ENCODE results near the gene SENP7. TPM values are rescaled to one million over a fixed set of nuclear protein-coding genes. Genes with fewer than 3 reads are reported as not detected.

SENP7 gene
- total RNA-seq, 1 experiment from 2014 or later = 17.4 TPM

GRCh38 chr3:101388706-101389105 is 124.3 kb downstream of the SENP7 start:
- POLR2A ChIA-PET (ENCODE audit: unreplicated experiment) = interaction anchor here (0.5 kb wide), 1 partner anchor 1750 kb away, joined by 10 read pairs; the partner anchor contains the start of gene COL8A1
- Histone ChIP-seq H3K9me2 (ENCODE audit: insufficient read depth) (no peaks in the 10 kb centered on the region), H3K27me3 (ENCODE audit: insufficient read depth, low read depth) (no peaks in the 10 kb centered on the region), H2AFZ (no peak overlapping the region), H3K4me1 (replicated peaks; ENCODE audit: insufficient read depth) (no peaks in the 10 kb centered on the region), H3K4me3 (no peak overlapping the region), H3K36me3 (ENCODE audit: low read depth) (no peaks in the 10 kb centered on the region), H3K4me2 (no peak overlapping the region), H3K9me3 (ENCODE audit: insufficient read depth, low read depth) (peaks cover 7% of the 10 kb centered on the region; the same call in 1 of the 2 replicates), H3K79me2 (ENCODE audit: low read depth) (no peaks in the 10 kb centered on the region), H3F3A (ENCODE audit: insufficient read depth, low read depth) (no peaks in the 10 kb centered on the region), H3K27ac (no peak overlapping the region), H4K20me1 (ENCODE audit: insufficient read depth) (no peaks in the 10 kb centered on the region)
- no TSS peak for BruUV-seq (replicated peaks)
- DNase-seq = no peak
- TF ChIP-seq EZH2 (IDR thresholded peaks at IDR 0.05; ENCODE audit: low read depth) (no peak), CTCF (conservative IDR thresholded peaks at IDR 0.05) (no peak)
- intact Hi-C loops (cut with micrococcal nuclease; ENCODE audit: unreplicated experiment) = loop anchor here (10.0 kb wide), 1 partner anchor 194 kb away; no protein-coding TSS in a partner anchor
- CTCF ChIA-PET = no interaction called here

GRCh38 chr3:101387351-101387750 is 125.7 kb downstream of the SENP7 start:
- H4K20me1 ChIP-seq (ENCODE audit: insufficient read depth) = no peaks in the 10 kb centered on the region
- H3K27ac ChIP-seq = no peak overlapping the region
- H2AFZ ChIP-seq = no peak overlapping the region
- no peak for DNase-seq
- intact Hi-C loops (cut with micrococcal nuclease; ENCODE audit: unreplicated experiment) = loop anchor here (10.0 kb wide), 1 partner anchor 193 kb away; no protein-coding TSS in a partner anchor
- no peaks in the 10 kb centered on the region for H3K36me3 ChIP-seq (ENCODE audit: low read depth)
- TF ChIP-seq EZH2 (IDR thresholded peaks at IDR 0.05; ENCODE audit: low read depth) = no peak
- no peak for TF ChIP-seq CTCF (conservative IDR thresholded peaks at IDR 0.05)
- H3K9me3 ChIP-seq (ENCODE audit: insufficient read depth, low read depth) = peaks cover 1% of the 10 kb centered on the region; the same call in 1 of the 2 replicates
- H3K4me2 ChIP-seq = no peak overlapping the region
- ChIA-PET POLR2A (ENCODE audit: unreplicated experiment) (no interaction called here), CTCF (no interaction called here)
- no peaks in the 10 kb centered on the region for H3F3A ChIP-seq (ENCODE audit: insufficient read depth, low read depth)
- no peak overlapping the region for H3K4me3 ChIP-seq
- H3K4me1 ChIP-seq (replicated peaks; ENCODE audit: insufficient read depth) = no peaks in the 10 kb centered on the region
- H3K27me3 ChIP-seq (ENCODE audit: insufficient read depth, low read depth) = no peaks in the 10 kb centered on the region
- BruUV-seq (replicated peaks) = no TSS peak
- H3K79me2 ChIP-seq (ENCODE audit: low read depth) = no peaks in the 10 kb centered on the region
- H3K9me2 ChIP-seq (ENCODE audit: insufficient read depth) = no peaks in the 10 kb centered on the region

GRCh38 chr3:101384426-101384825 is 128.6 kb downstream of the SENP7 start:
- H3K27ac ChIP-seq = no peak overlapping the region
- ChIA-PET CTCF (no interaction called here), POLR2A (ENCODE audit: unreplicated experiment) (no interaction called here)
- H3F3A ChIP-seq (ENCODE audit: insufficient read depth, low read depth) = no peaks in the 10 kb centered on the region
- H4K20me1 ChIP-seq (ENCODE audit: insufficient read depth) = no peaks in the 10 kb centered on the region
- H3K36me3 ChIP-seq (ENCODE audit: low read depth) = no peaks in the 10 kb centered on the region
- no peak for DNase-seq
- peaks cover 3% of the 10 kb centered on the region for H3K9me3 ChIP-seq (ENCODE audit: insufficient read depth, low read depth)
- H3K4me1 ChIP-seq (replicated peaks; ENCODE audit: insufficient read depth) = no peaks in the 10 kb centered on the region
- H3K27me3 ChIP-seq (ENCODE audit: insufficient read depth, low read depth) = no peaks in the 10 kb centered on the region
- H2AFZ ChIP-seq = no peak overlapping the region
- no peaks in the 10 kb centered on the region for H3K79me2 ChIP-seq (ENCODE audit: low read depth)
- no peak overlapping the region for H3K4me3 ChIP-seq
- BruUV-seq (replicated peaks) = no TSS peak
- H3K4me2 ChIP-seq = no peak overlapping the region
- intact Hi-C loops (cut with micrococcal nuclease; ENCODE audit: unreplicated experiment) = loop anchor here (5.0 to 10.0 kb wide), 2 partner anchors 190 to 647 kb away; no protein-coding TSS in a partner anchor
- no peak for TF ChIP-seq EZH2 (IDR thresholded peaks at IDR 0.05; ENCODE audit: low read depth)
- TF ChIP-seq CTCF (conservative IDR thresholded peaks at IDR 0.05) = no peak
- no peaks in the 10 kb centered on the region for H3K9me2 ChIP-seq (ENCODE audit: insufficient read depth)

Data from PC-9 (cell line).